ENCODE results near the gene IFIT2.
"Not testable (repeated sequence)": the region's sequence is repeated elsewhere in the genome, so short reads cannot be mapped to it uniquely, and the experiment has no call there.

The IFIT2 gene

DNA sequence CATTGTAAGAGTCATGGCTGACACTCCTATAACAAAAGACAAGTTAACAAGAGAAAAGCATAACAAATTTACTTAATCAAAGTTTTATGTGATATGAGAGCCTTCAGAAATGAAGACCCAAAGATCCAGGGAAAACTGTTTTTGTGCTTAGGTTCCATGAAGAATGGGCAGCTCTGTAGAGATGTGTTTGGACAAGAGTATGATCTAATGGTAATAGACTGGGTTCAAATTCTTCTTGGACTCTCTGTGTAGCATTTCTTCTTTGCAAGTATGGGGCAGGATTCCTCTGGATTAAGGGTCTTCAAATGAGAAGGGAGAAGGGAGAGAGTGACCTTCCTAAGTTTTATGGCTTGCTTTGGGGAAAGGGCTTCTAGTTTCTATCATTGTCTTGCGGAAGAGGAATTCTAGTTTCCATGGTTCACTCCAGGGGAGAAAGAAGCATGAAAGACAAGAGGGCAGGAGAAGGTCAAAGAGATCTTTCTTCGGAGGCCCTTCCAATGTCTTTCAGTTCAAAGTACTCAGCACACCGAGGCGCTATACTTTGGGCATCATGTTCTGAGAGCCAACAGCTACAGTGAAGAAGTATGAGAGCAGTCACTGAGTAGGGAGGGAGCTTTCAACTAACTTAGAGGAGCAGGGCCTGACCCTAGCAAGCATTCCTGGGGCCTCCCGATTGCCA lies 41.4 kb downstream of the IFIT2 start:
- no peak for DNase-seq

DNA sequence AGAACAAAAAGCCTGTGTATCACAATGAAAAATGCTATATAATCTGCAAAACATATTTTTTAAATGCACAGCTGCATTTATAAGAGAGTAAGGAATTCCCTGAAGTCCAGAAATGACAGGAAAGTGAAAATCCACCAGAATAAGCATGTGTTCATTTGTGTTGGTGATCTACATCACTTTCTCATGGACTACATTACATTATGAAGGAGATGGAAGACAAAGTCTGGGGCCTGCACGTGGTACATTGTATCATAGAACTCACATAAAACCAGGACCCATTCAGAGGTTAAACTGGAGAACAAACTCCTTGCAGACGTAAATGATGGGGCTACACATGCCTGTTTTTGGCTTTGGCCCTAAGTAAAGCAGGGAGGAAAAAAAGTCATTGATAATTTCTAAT lies 42.3 kb downstream of the IFIT2 start:
- no peak for DNase-seq

DNA sequence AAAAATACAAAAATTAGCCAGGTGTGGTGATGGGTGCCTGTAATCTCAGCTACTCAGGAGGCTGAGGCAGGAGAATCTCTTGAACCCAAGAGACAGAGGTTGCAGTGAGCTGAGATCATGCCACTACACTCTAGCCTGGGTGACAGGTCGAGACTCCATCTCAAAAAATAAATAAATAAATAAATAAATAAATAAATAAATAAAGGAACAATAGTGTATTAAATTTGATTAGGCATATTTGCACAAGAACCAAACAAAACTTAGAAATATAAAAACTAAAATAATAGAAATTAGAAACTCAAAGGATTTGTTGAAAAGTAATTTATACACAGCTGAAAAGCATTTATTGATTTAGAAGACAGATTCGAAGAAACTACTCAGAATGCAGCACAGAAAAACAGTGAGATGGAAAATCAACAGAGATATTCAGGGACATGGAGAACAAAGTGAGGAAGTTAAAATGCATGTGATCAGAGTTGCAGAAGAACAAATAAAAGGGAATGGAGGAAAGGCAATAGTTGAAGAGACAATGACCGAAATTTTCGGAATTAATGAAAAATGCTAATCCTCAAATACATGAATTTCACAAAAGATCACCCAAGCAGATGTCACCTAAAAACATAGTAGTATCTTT lies 43.6 kb downstream of the IFIT2 start:
- DNase-seq: no peak

DNA sequence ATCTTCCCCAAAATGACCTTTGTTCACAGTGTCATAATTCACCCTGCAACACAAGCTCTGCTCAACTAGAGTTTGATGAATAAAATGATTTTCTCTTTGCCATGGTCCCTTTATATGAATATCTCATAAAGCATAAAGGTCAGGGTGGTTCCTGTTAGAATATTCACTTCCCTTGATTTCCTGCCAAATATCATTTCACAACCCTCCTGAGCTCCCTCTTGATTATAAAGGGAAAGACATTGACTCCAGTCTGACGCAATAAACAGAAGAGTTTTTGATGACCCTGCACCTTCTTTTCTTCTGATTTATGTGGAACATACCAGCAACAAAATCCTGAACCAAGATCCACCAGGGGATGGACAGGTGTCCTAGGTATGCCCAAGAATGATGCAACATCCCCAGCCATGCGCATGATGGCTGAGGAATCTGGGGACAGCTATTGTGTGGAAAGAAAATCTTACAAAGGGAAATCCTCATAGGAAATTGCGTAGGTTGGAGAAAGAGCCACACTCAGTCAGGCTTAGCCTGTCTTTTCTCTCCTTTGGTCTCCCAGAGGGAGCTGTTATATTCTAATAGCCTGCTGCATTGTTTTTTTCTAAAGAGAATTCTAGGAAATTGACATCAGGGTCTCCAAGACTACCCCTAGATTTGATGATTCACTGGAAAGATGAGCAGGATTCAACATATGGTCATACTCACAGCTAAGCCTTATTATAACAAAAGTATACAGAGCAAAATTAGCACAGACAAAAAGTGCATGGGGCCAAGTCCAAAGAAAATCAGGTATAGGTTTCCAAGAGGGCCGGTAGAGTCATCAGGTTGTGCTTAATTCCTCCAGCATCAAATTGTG lies 44.8 kb downstream of the IFIT2 start:
- no peak for DNase-seq

DNA sequence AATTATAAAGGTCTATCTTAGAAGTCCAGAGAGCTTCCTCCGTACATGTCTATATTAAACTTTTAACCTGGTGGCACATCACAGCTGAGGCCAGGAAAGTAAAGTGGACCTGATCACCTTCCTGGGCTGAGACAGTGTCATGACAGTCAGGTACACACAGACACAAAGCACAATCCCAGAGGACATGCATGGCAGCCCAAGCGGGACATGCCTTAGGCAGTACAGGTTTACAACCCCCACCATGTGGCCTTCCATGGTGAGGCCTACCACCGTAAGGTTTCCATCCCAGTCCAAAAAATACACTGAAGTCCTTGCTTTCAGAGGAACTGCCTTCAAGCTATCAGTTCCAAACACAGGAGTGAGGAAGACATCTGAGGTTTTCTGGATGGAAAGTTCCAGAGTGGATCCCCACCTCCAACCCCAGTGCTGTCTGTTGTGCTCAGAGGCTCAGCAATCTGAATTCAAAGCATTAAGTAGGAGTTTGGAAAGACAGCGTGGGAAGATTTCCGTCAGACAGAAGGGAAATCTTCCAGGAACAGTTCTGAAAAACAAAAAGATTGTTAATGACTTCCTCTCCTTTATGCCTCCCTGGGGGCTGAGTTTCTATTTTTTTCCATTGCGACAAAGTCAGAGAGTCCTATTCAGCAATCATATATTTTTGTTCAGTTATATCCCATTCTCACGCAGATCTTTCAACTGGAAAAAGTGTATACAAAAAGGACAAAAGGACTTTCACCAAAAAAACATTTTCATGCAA lies 46.0 kb downstream of the IFIT2 start:
- DNase-seq: no peak

DNA sequence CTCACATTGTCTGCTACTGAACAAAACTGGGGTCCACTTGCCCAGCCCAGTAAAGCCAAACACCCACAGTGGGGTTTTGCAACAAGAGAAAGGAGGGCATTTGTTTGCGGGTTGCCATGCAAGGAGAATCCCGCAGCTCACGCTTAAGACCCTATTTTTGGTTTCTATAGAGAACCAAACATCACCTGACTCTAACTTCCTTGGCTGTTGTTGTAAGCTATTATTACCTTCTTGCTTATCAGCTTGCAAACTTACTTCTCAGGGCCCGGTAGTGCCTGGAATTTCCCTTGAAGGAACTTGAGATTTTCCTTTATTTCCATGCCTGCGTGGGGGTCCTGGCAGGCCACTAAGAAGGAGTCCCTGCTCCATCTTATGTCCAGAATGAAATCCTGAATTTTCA lies 46.6 kb downstream of the IFIT2 start:
- no peak for DNase-seq

DNA sequence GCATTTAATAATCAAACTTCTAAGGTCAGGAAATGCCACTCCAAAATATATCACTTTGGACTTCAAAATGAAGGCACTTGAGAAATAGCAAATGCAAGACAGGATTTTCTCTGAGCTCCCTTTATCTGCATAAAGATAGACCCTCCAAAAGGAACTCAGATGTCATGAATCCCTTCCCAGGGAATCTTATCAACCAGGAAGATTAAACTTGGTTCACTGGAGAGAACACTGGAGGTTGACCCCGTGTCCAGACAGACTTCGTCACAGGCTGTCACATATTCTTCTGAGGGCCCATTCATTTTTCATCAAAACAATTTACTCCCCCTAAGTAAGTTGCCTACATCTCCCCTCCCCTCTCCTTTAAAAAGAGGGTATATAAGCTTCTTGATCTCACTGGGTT lies 47.1 kb downstream of the IFIT2 start:
- no peak for DNase-seq

DNA sequence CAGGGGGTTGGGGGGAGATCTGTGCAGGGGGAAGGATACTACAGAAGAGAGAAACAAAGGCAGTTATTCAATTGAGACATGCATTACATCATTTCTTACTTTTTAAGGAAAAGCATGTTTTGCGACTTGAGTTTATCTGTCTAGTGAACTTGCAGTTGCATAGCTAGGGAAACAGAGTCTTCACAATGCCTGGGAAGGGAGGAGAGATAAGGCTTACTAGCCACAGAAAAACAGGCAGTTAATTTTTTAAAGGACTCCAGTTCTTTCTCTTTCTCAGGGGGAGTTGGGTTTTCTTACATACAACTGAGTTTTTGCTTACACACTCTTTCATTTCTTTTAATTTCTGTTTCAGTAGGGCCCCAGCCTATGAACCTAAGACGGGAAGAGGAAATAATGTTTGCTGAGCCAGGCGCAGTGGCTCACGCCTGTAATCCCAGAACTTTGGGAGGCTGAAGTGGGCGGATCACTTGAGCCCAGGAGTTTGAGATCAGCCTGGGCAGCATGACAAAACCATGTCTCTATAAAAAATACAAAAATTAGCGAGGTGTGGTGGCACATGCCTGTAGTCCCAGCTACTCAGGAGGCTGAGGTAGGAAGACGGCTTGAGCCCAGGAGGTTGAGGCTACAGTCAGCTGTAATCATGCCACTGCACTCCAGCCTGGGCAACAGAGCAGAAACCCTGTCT lies 48.9 kb downstream of the IFIT2 start:
- not testable (repeated sequence) for DNase-seq

DNA sequence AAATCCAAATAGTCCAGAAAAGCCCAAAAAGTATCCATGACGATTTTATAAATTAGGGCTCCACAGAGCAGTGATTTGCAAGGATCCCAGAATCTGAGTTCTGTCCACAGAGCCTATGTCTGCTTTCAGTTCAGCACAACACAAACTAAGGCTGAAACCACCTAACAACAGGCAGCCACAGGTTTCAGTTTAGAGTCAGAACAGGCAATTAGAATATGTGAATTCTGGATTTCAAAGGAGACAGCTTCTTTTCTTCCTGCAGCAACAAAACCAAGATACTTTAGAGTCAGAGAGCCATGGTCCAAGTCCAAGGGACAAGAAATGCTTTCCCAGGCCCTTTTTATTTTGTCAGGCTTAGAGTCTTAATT lies 49.5 kb downstream of the IFIT2 start:
- no peak for DNase-seq

DNA sequence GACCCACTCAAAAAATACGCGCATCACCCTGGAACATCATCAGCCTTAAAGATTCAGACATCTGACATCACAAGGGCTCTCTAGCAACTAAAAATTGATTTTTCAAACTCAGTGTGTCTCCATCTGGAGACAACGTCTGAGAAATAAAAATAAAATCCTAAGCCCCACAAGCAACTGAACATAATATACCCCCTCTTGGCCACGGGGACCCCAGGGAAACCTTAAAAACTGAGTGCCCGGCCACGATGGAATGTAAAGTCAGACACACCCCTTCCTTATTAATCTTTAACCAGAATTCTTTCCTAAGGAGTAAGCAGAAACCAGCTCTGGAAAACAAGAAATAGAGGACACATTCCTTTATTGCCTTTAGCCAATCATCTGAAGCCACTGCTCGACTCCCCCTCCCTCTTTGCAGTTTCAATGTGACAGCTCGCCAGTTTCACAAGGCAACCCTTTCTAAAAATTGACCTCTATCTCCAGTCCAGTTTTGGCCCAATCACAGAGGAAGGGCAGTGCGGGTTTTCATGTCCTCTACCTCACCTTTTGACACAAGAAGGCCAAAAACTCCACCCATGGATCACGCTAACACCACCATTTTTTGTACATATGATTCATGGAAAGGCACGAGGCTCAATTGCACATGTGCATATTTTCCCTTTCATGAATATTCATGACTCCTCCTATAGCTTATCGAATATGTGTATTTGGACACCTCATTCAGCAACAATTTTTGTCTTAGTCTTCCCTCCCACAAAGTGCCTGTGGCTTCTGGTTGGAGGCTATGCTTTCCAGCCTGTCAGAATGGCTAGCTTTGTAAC lies 50.1 kb downstream of the IFIT2 start:
- DNase-seq: no peak

DNA sequence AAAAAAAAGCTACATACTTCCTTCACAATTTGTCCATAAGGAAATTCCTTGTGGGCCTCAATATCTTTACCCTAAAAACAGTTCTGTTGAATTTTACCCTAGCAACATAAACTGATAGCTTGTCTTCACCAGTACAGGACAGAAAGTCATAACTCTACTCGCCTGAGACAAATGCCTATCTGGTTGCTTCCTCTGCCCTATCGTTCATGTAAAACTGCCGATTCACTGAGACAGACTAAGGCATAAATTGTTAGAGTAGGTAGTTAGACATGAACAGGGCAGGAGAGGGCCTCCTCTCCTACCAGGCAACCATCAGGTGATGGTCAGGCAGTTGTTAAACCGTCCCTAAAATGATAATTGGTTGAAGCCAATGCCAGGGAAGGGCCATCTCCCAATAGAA lies 51.0 kb downstream of the IFIT2 start:
- no peak for DNase-seq

DNA sequence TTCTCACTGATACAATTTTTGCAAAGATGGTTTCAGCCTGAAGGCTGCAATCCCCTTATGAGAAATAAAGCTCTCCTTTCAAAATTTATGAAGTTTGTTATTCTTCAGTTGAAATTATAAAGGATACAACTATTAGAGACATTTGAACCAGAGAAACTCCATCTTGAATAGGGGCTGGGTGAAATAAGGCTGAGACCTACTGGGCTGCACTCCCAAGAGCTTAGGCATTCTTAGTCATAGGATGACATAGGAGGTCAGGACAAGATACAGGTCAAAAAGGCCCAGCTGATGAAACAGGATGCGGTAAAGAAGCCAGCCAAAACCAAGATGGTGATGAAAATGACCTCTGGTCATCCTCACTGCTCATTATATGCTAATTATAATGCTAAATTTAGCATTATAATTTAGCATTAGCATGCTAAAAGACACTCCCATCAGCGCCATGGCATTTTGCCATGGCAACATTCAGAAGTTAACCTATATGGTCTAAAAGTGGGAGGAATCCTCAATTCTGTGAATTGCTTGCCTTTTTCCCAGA lies 53.6 kb downstream of the IFIT2 start:
- no peak for DNase-seq

DNA sequence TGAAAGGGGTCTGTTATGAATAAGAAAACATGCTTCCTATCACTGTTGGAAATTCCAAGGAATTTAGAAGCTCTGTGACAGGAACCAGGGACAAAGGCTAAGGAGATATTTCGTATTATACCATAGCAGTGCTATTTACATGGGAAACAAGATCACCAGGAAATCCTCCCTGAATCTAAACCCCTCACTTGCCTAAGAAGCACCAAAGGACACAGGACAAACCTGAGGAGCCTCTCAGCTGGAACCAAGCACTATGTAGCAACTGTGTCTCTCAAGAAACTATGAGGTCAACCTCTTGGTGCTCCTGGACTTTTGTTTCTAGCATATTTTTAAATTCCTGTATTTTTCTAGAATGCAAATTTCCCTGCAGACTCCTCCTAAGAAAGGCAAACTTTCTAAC lies 55.2 kb downstream of the IFIT2 start:
- DNase-seq: no peak

DNA sequence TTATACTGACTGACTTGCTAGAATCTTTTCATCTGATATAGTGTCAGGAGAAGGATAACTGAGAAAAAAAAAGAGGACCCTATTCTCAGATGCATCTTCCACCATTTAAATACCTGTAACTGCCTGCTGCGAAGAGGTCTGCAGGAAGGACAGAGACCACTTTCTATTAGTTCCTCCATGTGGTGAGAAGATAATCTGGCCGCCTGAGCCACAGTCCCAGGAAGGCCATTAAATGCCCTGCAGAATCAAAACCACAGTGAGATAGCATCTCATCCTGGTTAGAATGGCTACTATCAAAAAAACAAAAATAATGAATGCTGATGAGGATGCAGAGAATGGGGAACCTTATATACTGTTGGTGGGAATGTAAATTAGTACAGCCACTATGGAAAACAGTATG lies 56.1 kb downstream of the IFIT2 start:
- DNase-seq: no peak

All from NCI-H1105 (cell line).